Measurements from ENCODE around the gene CACNA1A.

GRCh38 chr19:13493516-13494310 lies 12.6 kb downstream of the CACNA1A start:
- TF ChIP-seq HMG20B (CRISPR knock-in tag; conservative IDR thresholded peaks at IDR 0.05) (no peak), POLR2A (IDR thresholded peaks at IDR 0.05; ENCODE audit: insufficient read depth in 1 of 2, low read depth in 2 of 2, low read length in 2 of 2) (no peak), RFX1 (IDR thresholded peaks at IDR 0.05) (no peak), ZFP91 (CRISPR knock-in tag; IDR thresholded peaks at IDR 0.05; ENCODE audit: borderline replicate concordance) (no peak), ZNF547 (CRISPR knock-in tag; IDR thresholded peaks at IDR 0.05) (no peak), U2AF1 (optimal IDR thresholded peaks at IDR 0.05; ENCODE audit: low read depth, low read length) (no peak), IRX3 (CRISPR knock-in tag; IDR thresholded peaks at IDR 0.05; ENCODE audit: borderline replicate concordance, low read depth) (no peak), ZNF761 (CRISPR knock-in tag; conservative IDR thresholded peaks at IDR 0.05) (no peak), ELF4 (CRISPR knock-in tag; IDR thresholded peaks at IDR 0.05; ENCODE audit: borderline replicate concordance) (no peak), ZNF878 (CRISPR knock-in tag; IDR thresholded peaks at IDR 0.05) (no peak), REST (IDR thresholded peaks at IDR 0.05; ENCODE audit: borderline replicate concordance in 1 of 2, low read depth in 1 of 2, low read length in 2 of 2) (peak in 1 of 2 experiments; percentile 73; a peak in 2 of 4 replicates)

Data from HepG2 (cell line).